Stimulated activated CD8-positive, alpha-beta memory T cell treated with anti-CD3 and anti-CD28 coated beads, Interleukin-4, amount 100 ng/mL, for 4 hours (primary cell): ENCODE measurements around the gene SYNE3.

Experiments
- DNase-seq, 2 donors: peaks; one replicate each; pipeline ENCODE4 v3.0.0-alpha.2; 2020; ENCODE audit warnings: low read depth in 2 of 2, low spot score in 1 of 2

SYNE3 gene

DNA sequence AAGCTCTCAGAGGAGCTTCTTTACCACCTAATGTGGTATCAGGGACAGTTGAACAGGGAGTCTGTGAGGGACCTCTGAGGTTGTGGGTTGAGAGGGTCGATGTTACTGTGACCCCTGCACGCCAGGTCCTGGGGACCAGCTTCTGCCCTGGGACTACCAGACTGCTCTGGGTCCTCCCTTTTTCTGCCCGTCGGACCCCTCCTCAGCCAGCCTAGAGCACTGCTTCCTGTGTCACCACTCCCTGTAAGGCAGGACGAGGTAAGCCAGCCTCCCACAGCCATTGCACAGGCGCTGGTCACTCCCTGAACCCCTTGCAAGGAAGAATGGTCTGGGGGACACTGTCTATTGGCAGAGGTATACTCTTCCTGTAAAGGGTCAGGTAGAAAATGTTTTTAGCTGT is 38.1 kb downstream of the SYNE3 start:
- DNase-seq: no peak

DNA sequence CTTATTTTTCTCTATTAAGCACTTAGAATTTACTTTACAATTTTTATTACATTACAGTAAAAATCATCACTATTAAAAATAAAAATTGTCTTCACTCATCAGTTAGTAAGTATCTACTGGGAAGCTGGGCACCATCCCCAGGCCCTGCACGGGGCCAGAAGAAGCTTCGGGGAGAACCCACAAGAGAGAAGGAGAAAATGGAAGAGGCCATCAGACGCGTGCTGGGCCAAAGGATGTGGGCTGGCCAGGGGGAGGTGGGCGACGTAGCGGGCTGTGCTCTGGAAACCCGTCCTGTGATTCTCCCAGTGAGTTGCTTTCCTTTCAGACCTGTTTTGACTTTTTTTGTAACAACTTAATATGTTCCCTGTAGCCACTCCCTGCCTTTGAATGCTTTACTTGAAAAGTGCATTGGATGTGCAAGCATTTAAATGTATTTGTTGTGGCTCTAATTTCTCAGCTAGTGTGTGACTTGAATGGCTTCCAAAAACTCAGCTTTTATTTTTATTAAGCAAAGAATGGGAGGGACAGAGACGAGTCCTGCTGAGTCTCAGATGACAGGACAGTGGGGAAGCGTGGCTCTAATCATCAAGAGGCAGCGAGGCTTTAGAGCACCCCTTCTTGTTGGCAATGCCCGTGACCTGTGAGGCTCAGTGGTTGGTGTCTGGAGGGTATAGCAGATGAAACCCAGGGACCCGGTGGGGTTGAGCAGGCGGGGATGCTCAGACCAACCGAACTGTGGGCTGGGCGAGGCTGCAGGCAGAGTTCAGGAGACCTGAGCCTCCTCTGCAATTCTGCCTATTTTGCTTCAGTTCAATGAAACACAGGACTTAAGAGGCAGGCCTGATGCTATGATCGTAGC is 38.8 kb downstream of the SYNE3 start:
- no peak for DNase-seq

DNA sequence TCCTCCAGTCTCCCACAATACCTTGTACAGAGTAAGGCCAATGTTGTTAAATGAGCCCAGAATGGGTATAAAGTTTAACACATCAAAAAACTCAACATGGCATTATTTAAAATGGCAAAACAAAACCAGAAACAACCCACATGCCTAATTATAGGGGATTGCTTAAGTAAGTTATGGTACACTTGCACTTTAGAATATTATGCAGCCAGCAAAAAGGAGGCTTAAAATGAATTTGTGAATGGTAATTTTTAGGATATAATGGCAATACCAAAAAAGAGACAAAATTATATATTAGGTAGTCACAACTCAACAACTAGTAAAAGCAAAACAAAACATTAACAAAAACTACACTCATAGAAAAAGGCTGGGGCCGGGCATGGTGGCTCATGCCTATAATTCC is 39.7 kb downstream of the SYNE3 start:
- DNase-seq: no peak

DNA sequence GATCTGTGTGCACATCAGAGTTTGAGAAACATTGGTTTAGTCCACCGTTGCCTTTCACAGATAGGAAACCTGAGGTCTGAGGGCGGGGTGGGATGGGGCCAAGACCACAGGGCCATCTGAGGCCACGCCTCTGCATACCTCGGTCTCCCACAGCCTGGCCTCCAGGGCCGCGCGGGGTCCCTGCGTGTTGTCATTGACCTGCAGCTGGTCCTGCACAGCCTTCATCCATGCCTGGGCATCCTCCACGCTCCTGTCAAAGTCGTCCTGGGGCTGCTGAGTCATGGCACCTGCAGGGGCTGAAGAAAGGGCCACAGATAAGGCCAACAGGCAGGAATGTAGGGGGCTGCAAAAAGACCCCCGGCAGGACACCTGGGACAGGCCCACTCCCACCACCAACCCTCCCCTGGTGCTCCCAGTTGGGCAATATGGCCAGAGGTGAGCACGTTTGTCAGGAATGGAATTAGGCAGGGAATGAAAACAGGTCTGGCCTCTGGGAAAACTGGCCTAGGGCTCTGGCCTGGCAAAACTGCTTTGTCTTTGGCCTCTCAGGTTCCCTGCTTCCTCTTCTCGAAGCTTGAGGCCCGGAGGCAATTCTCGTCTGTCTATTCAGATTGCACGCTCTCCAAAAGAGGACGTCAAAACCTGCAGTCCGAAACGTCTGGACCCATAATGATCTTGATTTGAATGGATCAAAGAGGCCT is 40.8 kb downstream of the SYNE3 start:
- DNase-seq: no peak

DNA sequence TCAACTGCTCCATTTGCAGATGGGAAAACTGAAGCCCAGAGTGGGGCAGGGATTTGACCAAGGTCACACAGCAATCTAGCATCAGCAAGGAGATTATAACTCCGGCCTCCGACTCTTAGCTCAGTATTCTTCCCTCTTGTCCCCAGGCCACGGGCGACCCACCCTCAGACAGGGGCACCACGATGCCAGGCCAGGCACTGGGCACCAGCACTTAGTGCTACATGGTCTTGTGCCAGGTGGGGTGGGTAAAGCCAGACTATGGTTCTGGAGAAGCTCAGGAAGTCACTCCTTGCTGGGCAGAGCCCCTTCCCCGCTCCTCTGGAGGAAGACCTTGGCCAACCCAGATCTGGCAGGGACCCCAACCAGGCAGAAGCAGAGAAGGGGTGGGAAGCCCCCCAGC is 41.5 kb downstream of the SYNE3 start:
- no peak for DNase-seq

DNA sequence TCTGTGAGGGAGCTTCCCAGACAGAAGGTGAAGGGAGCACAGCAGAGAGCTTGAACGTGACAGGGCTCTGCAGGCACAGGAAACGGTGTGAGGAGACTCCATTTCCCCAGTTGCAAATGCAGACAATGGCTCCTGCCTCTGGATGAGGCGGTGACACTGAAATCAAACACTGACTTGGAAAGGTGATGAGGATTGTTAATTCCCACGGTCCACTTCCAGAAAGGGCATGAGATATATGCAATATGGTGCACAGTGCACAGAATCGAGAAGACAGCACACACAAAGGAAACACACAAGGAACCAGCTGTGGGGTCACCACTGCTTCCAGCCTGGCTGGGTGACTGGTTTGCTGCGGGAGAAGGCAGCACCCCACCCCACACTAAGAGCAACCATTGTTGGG is 42.0 kb downstream of the SYNE3 start:
- DNase-seq: no peak

DNA sequence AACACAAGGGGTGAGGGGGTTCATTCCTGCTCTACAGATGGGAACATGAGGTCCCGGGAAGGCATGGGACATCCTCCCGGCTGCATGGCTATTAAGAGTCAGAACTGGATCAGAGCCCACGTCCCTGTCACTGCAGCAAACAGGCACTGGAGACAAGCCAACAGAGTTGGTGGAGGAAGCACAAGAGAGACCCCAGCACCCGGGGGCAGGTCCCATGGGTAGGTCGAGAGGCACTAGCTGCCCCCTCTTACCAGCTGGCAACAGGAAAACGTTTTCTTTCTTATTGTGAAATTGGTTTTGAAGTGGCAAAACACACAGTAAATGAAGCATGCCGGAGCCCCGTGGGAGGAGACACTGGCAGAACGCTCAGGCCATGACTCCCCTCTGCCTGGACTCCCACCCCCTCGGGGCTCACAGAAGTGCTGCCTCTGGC is 43.6 kb downstream of the SYNE3 start:
- no peak for DNase-seq

DNA sequence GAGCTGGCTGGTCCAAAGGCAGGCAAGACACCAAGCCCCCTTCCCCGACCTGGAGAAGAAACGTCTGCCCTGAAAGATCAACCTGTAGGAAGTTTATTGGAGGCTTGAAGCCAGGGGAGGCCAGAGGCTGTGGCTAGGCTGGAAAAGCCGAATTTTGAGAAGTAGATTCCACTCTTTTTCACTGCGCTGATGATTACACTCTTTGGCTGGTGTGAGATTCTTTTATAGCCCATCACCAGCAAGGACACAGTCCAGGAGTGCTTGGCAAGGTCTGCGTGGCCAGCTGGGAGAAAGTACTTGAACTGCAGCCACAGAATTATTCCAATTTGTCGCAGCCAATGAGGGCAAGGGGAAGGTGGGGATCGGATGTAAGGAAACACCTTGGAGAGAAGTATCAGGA is 45.0 kb downstream of the SYNE3 start:
- no peak for DNase-seq

DNA sequence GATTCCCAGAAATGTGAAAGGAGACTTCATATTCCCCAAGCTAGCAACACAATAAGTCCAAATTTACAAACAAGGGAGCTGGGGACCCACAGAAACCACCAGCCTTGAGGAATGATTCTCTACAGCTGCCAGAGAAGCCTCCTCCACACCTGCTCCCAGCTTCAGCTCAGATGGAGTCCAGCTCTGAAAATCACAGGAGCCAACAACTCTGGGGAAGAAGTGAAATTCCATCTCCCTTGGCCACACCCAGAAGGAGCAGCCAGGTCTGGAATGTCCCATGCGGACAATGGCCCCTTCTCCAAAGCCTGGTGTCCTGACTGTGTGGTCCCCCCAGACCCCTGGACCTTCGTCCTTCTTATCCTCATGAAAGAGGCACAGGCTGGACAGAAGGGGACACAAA is 45.4 kb downstream of the SYNE3 start:
- DNase-seq: no peak

DNA sequence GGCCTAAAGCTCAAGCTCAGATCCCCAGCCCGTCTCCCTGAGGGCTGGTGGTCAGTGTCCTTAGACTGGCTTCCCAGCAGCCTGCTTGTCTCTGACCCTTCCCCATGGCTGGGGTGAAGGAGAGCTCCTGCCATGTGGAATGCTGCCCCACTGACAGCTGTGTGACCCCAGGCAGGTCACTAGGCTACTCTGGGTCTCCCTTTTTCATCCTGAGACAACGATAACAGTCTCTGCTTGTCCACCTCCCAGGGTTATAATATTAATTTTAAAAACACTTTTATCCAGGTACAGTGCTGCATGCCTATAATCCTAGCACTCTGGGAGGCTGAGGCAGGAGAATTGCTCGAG is 47.3 kb downstream of the SYNE3 start:
- DNase-seq: no peak

DNA sequence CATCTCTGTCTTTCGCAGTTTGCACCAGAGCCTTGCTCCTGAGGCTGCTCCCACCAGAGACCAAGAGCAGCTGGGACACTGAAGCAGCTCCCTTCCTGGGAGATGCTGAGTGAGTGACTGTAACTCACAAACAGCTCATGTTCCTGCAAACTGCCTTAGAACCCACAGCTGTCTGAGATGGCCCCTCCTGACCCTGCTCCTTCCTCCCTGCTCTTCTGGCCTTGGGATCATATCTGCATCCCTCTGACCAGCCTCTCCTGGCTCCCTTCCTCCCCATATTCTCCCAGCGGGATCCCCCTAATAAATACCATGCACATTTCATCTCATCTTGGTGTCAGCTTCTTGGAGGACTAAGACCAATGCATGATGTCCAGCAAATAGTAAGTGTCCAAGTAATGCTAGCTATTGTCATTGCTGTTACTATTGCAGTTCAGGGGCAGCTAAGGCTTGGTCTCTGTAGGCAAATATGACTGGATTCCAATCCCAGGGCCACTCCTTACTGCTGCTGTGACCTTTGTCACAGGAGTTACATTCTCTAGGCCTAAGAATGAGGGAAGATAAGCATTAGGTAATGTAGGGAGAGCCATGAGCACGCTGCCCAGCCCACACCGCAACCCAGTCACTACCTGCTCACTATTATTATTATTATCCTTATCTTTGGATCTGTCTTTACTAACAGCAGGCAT is 47.9 kb downstream of the SYNE3 start:
- no peak for DNase-seq

DNA sequence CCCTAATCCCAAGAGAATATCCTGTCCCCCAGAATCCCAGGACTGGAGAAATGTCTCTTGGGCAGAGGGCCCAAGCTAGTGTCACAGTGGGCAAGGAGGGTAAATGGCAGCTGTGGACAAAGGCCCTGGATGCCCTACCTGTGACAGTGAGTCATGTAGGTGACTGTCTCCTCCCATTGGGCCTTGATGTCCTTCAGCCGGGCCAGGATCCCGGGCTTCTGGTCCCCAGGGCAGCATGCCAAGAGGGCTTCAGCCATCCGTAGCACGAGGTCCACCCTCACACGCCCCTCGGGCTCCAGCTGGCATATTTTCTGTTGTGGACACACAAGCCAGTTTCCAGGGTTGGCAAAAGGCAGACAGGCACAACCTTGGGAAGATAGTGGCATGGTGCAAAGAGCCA is 48.8 kb downstream of the SYNE3 start:
- no peak for DNase-seq

DNA sequence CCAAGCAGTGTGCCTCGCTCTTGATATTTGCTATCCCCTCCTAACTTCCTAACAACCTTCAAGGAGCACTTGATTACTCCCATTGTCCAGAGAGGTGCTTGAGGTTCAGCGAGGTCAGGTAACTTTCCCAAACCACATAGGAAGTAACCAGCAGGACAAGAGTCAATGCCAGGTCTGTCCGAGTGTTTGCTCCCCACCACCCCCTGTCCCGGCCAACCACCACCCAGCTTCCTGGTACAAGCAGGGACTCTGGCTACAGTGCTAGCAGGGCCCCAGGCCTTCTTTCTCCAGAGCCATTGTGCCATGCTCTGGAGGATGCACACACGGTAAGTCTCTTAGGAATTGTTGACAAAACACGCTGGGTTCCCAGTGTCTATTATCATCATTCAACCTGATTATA is 49.2 kb downstream of the SYNE3 start:
- no peak for DNase-seq
